Type B pancreatic cell (in vitro differentiated cells): ENCODE measurements around the gene SNX10. TPM values are rescaled to one million over a fixed set of nuclear protein-coding genes. Genes with fewer than 3 reads are reported as not detected.
A peak's percentile ranks its signal among the peaks of the same experiment; 100 is the strongest.

ENCODE experiments used
- DNase-seq: peaks from one replicate; pipeline ENCODE4 v3.0.0; 2021; ENCODE audit warnings: mixed read lengths; ENCODE audit not compliant: unreplicated experiment; ENCODE audit errors: extremely low spot score
- H3K27ac Mint-ChIP-seq: 2 replicates; pipeline ENCODE4 v1.8.0; 2021; ENCODE audit warnings: mild to moderate bottlenecking, mixed read lengths
- H3K27me3 Mint-ChIP-seq: 2 replicates; pipeline ENCODE4 v1.8.0; 2021; ENCODE audit warnings: mixed read lengths
- H3K36me3 Mint-ChIP-seq: 2 replicates; pipeline ENCODE4 v1.8.0; 2021; ENCODE audit warnings: mixed read lengths
- H3K4me1 Mint-ChIP-seq: one replicate; pipeline ENCODE4 v1.8.0; 2021; ENCODE audit warnings: mixed read lengths; ENCODE audit not compliant: unreplicated experiment
- H3K4me3 Mint-ChIP-seq: 2 replicates; pipeline ENCODE4 v1.8.0; 2021; ENCODE audit warnings: mild to moderate bottlenecking, mixed read lengths
- H3K9me3 Mint-ChIP-seq: 2 replicates; pipeline ENCODE4 v1.8.0; 2021; ENCODE audit warnings: mixed read lengths
- total RNA-seq: library from RNA; stranded (reverse); gene quantifications from 2 replicates; pipeline ENCODE4 v1.2.1, GENCODE V29; 2021; ENCODE audit warnings: low replicate concordance
- TF ChIP-seq, protein P1 (sequence below): fragments of 200-600 bp; sonication (generic); conservative IDR thresholded peaks from 2 replicates; pipeline ENCODE4 v1.5.0; 2021; ENCODE audit warnings: antibody characterized with exemption, mild to moderate bottlenecking

Gene SNX10
- total RNA-seq, 1 donor from 2014 or later: 2.8 TPM

DNA sequence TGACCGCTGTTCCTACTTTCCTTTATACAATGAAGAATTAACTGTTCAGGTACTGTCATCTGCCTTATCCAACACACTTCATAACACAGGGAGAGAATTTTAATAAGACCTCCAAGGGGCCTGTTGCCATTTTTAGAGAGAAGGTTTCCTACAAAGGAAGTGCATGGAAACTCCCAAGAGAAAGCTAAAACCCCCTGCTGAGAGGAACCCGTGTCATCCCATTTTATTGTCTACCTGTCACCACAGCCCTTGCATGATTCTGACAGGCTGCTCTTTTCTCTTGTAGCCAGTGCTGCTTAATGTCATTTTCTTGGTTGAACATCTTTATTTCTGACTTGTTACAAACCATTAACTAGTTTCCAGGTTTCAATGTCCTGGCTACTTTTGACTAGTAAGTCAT lies 98.4 kb downstream of the SNX10 start:
- no peaks in the 10 kb centered on the region for H3K4me1 Mint-ChIP-seq
- no peaks in the 10 kb centered on the region for H3K9me3 Mint-ChIP-seq
- H3K36me3 Mint-ChIP-seq: no peaks in the 10 kb centered on the region
- no peak for DNase-seq
- TF ChIP-seq, protein P1, sequence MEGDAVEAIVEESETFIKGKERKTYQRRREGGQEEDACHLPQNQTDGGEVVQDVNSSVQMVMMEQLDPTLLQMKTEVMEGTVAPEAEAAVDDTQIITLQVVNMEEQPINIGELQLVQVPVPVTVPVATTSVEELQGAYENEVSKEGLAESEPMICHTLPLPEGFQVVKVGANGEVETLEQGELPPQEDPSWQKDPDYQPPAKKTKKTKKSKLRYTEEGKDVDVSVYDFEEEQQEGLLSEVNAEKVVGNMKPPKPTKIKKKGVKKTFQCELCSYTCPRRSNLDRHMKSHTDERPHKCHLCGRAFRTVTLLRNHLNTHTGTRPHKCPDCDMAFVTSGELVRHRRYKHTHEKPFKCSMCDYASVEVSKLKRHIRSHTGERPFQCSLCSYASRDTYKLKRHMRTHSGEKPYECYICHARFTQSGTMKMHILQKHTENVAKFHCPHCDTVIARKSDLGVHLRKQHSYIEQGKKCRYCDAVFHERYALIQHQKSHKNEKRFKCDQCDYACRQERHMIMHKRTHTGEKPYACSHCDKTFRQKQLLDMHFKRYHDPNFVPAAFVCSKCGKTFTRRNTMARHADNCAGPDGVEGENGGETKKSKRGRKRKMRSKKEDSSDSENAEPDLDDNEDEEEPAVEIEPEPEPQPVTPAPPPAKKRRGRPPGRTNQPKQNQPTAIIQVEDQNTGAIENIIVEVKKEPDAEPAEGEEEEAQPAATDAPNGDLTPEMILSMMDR: no peak
- H3K27ac Mint-ChIP-seq: no peak overlapping the region
- H3K27me3 Mint-ChIP-seq: peaks cover 23% of the 10 kb centered on the region
- no peak overlapping the region for H3K4me3 Mint-ChIP-seq

DNA sequence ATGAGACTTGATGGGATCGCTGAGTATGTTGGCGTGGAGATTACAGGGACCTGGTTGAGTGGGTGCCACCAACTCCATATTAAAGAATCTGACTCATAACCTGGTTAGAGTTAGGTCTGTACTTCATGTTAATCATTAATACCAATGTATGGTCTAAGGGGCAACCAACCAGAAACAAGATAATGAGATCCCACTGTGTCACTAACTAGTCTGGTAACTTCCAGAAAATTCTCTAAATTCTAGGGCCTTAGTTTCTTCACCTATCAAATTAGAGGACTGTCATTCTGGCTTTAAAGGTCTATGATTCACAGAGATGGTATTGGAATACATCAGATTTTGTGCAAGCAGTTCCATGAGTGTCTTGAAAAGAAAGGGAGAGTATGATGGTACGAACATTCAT lies 102.2 kb downstream of the SNX10 start:
- TF ChIP-seq, protein P1: no peak
- no peak overlapping the region for H3K27ac Mint-ChIP-seq

DNA sequence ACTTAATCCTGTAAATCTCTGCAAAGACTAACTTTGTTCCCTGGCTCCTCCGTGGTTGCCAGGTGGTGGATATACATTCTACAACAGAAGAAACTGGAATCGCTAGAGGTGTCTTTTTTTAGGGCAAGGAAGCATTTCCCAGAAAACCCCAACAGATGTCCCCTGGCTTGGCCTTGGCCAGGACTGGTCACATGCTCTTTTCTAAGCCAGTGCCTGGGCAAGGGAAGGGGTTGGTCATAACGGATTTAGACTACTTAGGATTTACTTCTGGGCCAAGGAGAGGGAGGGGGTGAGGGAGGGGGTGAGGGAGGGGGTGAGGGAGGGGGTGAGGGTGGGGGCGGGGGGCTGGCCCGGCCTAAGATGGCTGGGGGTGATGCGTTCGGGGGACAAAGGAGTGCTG lies 105.7 kb downstream of the SNX10 start:
- H3K4me3 Mint-ChIP-seq: peak overlapping the region; percentile 88
- peaks cover 16% of the 10 kb centered on the region for H3K4me1 Mint-ChIP-seq
- H3K27me3 Mint-ChIP-seq: peaks cover 9% of the 10 kb centered on the region
- peak overlapping the region; percentile 77 for H3K27ac Mint-ChIP-seq
- TF ChIP-seq, protein P1: no peak
- DNase-seq: no peak
- no peaks in the 10 kb centered on the region for H3K9me3 Mint-ChIP-seq
- no peaks in the 10 kb centered on the region for H3K36me3 Mint-ChIP-seq

More for the DNA sequence above, 102.2 kb downstream of the SNX10 start:
- Mint-ChIP-seq H3K4me3 (no peak overlapping the region), H3K4me1 (peaks cover 4% of the 10 kb centered on the region), H3K27me3 (peaks cover 16% of the 10 kb centered on the region), H3K36me3 (no peaks in the 10 kb centered on the region), H3K9me3 (no peaks in the 10 kb centered on the region)
- DNase-seq: no peak

DNA sequence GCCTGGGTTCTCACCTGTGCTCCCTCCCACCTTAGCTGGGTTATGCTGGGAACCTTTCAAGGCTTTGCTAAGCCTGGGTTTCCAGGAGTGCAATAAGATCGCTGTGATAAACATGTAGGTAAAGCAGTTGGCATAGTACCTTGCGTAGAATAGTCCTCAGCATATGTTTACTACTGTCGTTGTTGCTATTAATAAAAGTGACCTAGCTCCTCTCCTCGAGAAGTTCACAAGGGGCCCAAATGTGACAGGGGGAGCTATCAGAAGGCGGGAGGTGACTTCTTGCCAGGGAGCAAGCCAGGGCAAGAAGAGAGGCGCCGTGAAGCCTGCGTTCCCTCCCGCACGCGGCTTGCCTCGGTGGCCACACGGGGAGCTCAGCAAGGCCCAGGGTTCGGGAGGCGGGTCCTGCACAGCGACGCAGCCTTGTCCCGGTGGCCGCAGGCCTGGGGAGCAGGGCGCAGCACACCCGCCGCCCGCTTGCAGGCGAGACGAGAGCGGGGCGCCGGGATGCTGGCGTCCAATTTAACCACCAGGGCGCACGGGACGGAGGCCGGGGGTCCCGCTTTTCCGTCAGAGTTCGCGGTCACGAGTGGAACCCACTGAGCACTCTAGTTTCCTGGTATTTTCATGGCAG lies 106.2 kb downstream of the SNX10 start:
- peak; percentile 76 for DNase-seq
- peak overlapping the region; percentile 77 for H3K27ac Mint-ChIP-seq
- no peaks in the 10 kb centered on the region for H3K9me3 Mint-ChIP-seq
- H3K27me3 Mint-ChIP-seq: peaks cover 9% of the 10 kb centered on the region
- H3K36me3 Mint-ChIP-seq: no peaks in the 10 kb centered on the region
- H3K4me3 Mint-ChIP-seq: peak overlapping the region; percentile 88
- TF ChIP-seq, protein P1: peak; percentile 54
- H3K4me1 Mint-ChIP-seq: peaks cover 16% of the 10 kb centered on the region

DNA sequence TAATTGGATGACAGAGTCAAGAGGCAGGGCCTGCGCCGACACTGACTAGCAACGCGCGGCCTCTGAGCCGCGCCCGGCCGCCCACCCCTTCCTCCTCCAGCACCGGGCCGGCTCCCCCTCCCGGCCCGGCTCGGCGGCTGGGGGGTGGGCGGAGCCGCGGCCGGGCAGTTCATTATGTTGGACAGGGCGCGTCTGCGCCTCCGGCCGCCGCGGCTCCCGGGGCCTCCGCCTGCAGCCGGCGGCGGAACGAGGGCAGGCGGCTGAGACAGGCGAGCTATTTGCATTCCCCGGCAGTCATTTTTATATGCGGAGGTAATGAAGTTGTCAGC lies 106.7 kb downstream of the SNX10 start:
- Mint-ChIP-seq H3K27me3 (peaks cover 9% of the 10 kb centered on the region), H3K9me3 (no peaks in the 10 kb centered on the region), H3K27ac (peak overlapping the region; percentile 93), H3K36me3 (no peaks in the 10 kb centered on the region), H3K4me3 (peak overlapping the region; percentile 94), H3K4me1 (peaks cover 16% of the 10 kb centered on the region)
- DNase-seq: peak; percentile 78
- TF ChIP-seq, protein P1: peak; percentile 19
